ELF-1 (cell line): ENCODE results near the gene TAS2R60.
"Not testable (repeated sequence)": the region's sequence is repeated elsewhere in the genome, so short reads cannot be mapped to it uniquely, and the experiment has no call there.

ENCODE experiments used
- DNase-seq: peaks from one replicate; pipeline ENCODE4 v3.0.0-alpha.2; 2016; ENCODE audit warnings: low read depth, low spot score

TAS2R60 gene

DNA sequence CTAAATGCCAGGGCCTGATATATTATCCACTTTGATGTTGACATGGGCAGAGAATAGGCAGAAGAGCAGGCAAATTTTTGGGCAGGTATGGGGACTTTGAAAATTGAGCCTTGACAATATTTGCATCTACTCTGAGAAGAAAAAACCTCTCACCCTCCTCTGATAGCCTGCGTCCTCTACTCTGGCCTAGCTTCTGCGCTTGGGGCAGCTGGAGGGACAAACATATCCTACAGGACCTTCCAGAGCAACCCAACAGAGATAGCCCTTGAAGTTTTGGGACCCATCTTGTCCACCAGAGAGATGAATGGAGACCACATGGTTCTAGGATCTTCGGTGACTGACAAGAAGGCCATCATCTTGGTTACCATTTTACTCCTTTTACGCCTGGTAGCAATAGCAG is at the start of gene TAS2R60:
TAS2R60 (plus strand) TSS at position 301 of the 400 bp plus-strand sequence; CDS start at position 301, 0 bp downstream.
- DNase-seq, result no peak

DNA sequence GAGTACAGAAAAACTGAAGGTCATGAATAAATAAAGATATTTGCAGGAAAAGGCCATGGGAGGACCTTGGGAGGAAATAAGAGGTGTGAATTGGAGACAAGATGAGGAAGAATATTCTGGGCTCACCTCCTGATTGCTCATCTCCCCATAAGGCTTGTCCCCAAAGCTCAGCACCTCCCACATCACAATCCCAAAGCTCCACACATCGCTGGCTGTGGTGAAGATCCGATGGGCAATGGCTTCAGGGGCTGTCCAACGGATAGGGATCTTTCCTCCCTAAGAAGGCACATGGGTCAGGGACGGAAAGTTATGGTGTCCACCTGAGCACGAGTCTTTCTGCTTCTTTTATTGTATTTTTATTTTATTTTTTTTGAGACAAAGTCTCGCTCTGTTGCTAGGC is 49.2 kb upstream of the TAS2R60 start:
- DNase-seq, result no peak

DNA sequence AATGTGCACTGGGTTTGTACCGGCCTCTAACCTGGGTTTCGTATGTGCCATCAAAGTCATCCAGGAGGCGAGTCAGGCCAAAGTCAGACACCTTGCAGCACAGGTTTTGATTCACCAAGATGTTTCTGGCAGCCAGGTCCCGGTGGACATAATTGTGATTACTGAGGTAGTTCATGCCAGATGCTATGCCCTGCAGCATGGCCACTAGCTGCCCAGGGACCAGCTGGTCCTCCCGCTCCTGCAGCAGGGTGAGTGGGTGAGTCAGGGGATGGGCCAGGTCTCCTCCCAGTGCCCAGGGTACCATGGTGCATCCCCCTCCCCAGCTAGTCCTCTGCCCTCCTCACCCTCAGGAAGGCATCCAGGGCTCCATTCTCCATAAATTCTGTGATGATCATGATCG is 48.5 kb upstream of the TAS2R60 start:
- DNase-seq, result no peak

GRCh38 chr7:143395187-143396149 is 47.8 kb upstream of the TAS2R60 start:
- no peak for DNase-seq

DNA sequence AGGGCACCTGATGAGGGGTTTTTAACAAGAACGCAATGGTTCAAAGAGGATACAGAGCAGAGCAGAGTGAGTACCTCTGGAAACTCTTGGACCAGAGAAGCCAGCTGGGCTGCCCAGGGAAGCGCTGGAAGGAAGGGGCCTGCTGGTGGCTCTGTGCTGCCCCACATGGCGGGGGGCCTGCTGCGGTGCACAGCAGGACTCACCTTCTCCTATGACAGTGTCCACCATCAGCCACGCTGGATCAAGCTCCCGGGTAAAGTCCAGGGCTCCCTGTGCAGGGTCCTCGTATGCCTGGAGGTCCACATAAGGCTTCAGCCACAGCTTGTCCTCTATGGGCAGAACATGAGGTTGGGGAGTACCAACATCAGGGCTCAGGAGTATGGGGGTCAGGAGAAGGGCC is 47.1 kb upstream of the TAS2R60 start:
- DNase-seq, result no peak

GRCh38 chr7:143396625-143397556 is 46.4 kb upstream of the TAS2R60 start:
- DNase-seq, result no peak

- DNase-seq, result no peak
Observed at GRCh38 chr7:143397710-143398530, 45.3 kb upstream of the TAS2R60 start.

GRCh38 chr7:143398616-143399015 is 44.6 kb upstream of the TAS2R60 start:
- DNase-seq, result no peak

- no peak for DNase-seq
Observed at GRCh38 chr7:143399151-143399550, 44.1 kb upstream of the TAS2R60 start.

DNA sequence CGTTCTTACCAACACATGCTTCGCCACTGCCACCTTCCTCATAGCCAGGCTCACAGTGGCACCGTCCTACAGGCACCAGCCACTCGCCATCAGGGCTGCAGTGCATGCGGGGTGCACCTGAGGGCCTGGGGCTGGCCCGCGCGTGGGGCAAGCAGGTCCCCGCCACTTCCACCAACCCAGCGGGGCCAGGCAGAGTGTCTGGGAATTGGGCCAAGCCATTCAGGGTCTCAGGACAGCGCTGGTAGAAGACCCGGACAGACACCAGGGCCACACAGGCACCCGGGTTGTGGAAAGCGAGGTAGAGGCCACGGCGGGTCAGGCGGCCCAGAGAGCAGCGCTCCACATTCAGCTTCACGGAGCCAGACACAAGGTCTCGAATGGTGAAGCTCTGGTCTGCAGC is 43.6 kb upstream of the TAS2R60 start:
- no peak for DNase-seq

DNA sequence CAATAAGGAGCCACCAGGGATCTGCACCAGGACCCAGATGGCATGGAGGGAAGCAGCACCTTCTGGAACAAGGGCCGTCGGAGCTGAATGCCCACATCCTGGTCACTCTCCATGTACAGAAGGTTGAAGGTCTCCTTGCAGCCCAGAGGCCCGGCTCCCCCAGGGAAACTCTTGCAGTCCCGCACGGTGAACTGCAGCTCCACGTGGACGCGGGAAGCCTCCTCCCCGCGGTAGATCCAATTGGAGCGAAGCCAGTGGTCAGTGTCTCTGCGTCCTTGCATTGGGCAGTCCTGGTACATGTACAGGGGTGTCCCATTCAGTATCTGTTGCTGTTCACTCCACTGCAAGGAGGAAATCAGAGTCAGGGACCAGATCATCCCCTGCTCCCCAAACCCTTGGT is 42.0 kb upstream of the TAS2R60 start:
- no peak for DNase-seq

- DNase-seq, result not testable (repeated sequence)
Observed at GRCh38 chr7:143402233-143402632, 41.0 kb upstream of the TAS2R60 start.

DNA sequence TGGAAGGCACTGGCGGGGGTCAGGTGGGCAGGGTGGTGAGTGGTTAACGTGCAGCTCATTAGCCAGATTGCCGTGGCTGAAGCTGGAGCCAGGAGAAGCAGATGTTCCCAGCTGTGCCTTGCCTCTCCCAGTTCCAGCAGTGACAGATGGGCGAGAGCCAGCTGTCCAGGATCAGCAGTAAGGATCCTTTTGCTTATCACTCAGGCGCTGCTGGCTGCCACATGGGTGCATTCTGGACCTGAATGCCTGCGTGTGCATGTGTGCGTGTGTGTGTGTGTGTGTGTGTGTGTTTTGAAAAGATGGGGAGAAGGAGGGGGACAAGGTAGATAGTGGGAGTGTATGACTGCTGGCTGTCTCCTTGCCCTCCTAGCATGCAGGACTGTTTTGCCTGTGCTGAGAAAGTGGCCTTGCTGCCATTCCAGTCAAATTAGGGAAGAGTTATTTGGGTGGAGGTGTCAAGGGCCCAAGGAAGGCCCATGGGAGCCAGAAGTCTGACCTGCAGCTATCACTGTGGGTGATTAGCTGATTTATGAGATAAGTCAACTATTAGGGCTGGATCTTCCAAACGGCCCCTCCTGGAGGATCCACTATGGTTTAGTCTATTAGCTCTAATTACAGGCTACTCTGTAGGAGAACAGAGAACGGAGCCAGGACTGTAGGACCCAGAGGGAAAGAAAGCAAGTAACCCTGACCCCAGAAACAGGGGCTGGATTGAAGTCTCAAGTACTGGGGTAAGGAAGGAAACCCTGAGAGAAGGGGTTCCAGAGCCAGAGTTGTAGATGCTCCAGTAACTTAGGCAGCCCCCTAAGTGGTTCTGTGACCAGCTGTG is 37.9 kb upstream of the TAS2R60 start:
- DNase-seq, result peak; percentile 47

GRCh38 chr7:143406002-143406357 is 37.3 kb upstream of the TAS2R60 start:
- DNase-seq, result peak; percentile 69

- no peak for DNase-seq
Observed at GRCh38 chr7:143407287-143408251, 35.7 kb upstream of the TAS2R60 start.

GRCh38 chr7:143408252-143408685 is 35.0 kb upstream of the TAS2R60 start:
- peak; percentile 30 for DNase-seq

- peak; percentile 80 for DNase-seq
Observed at GRCh38 chr7:143408686-143409561, 34.3 kb upstream of the TAS2R60 start, which contains the start of gene EPHA1. TSS of gene EPHA1 (minus strand) at chr7:143408856. CDS start at chr7:143408805, 51 bp downstream.

- DNase-seq, result peak; percentile 55
Observed at GRCh38 chr7:143410521-143411004, 32.7 kb upstream of the TAS2R60 start.
